ENCODE measurements around the gene PHIP. TPM values are rescaled to one million over a fixed set of nuclear protein-coding genes. Genes with fewer than 3 reads are reported as not detected.

Gene PHIP
- total and polyA plus RNA-seq, 12 donors, result 3.1 to 17.9 (median 16.1) TPM

DNA sequence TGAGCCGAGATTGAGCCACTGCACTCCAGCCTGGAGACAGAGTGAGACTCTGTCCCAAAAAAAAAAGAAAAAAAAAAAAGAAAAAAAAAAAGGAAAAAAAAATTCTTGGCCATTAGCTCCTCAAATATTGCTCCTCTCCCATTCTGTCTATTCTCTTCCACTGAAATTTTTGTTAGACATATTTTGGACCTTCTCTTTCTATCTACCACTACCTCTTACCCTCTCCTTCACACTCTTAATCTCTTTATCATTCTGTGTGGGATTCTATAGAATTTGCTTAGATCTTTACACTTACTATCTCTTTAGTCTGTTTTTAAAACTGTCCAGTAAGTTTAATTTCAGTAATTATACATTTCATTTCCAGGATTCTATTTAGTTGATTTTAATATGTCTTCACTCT lies 125.7 kb downstream of the PHIP start:
- Histone ChIP-seq H3K27ac (no peak overlapping the region), H3K4me3 (no peak overlapping the region), H3K27me3 (no peaks in the 10 kb centered on the region), H3K4me1 (no peaks in the 10 kb centered on the region), H3K36me3 (peaks cover 0 to 100% (median 83%) of the 10 kb centered on the region in 9 donors), H3K9me3 (peaks cover 0 to 22% (median 10%) of the 10 kb centered on the region in 11 donors)
- ATAC-seq (no peak), DNase-seq (no peak)
- intact Hi-C loops (cut with DNase I), result loop anchor here in 1 of 10 donors (10.0 kb wide), 1 partner anchor 92 kb away; no protein-coding TSS in a partner anchor
- TF ChIP-seq, protein P1, sequence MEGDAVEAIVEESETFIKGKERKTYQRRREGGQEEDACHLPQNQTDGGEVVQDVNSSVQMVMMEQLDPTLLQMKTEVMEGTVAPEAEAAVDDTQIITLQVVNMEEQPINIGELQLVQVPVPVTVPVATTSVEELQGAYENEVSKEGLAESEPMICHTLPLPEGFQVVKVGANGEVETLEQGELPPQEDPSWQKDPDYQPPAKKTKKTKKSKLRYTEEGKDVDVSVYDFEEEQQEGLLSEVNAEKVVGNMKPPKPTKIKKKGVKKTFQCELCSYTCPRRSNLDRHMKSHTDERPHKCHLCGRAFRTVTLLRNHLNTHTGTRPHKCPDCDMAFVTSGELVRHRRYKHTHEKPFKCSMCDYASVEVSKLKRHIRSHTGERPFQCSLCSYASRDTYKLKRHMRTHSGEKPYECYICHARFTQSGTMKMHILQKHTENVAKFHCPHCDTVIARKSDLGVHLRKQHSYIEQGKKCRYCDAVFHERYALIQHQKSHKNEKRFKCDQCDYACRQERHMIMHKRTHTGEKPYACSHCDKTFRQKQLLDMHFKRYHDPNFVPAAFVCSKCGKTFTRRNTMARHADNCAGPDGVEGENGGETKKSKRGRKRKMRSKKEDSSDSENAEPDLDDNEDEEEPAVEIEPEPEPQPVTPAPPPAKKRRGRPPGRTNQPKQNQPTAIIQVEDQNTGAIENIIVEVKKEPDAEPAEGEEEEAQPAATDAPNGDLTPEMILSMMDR (IDR thresholded peaks at IDR 0.05), result no peak
- 95 to 100% methylated on average over 1 of the region's 1 CpG for WGBS, 2 donors

DNA sequence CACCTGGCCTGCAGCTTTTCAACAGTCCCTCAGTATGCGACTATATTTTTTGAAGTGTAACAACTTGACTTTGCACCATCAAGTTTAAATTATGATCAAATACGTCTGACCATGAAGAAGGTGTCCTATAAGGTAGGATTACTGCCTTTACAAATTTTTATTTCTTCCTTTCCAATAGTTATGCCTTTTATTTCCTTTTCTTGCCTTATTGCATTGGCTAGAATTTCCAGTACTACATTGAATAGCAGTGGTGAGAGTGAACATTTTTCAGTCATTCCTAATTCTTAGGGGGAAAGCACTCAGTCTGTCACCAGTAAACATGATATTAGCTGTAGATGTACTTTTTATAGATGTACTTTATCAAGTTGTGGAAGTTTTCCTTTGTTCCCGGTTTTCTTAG lies 129.3 kb downstream of the PHIP start:
- no peak overlapping the region for H3K27ac ChIP-seq
- H3K4me3 ChIP-seq, result no peak overlapping the region
- 96 to 98% methylated on average over 3 of the region's 3 CpGs for WGBS, 2 donors
- intact Hi-C loops (cut with DNase I), result no loop called here
- peaks cover 0 to 22% (median 10%) of the 10 kb centered on the region in 11 donors for H3K9me3 ChIP-seq
- TF ChIP-seq, protein P1 (IDR thresholded peaks at IDR 0.05), result no peak
- no peaks in the 10 kb centered on the region for H3K4me1 ChIP-seq
- H3K36me3 ChIP-seq, result peaks cover 0 to 100% (median 89%) of the 10 kb centered on the region in 9 donors
- ATAC-seq (no peak), DNase-seq (no peak)
- no peaks in the 10 kb centered on the region for H3K27me3 ChIP-seq

- ATAC-seq (no peak), DNase-seq (no peak)
- Histone ChIP-seq H3K36me3 (peaks cover 0 to 100% (median 87%) of the 10 kb centered on the region in 9 donors), H3K27ac (no peak overlapping the region), H3K27me3 (no peaks in the 10 kb centered on the region), H3K4me3 (no peak overlapping the region), H3K4me1 (no peaks in the 10 kb centered on the region), H3K9me3 (peaks cover 0 to 22% (median 10%) of the 10 kb centered on the region in 11 donors)
- TF ChIP-seq, protein P1 (IDR thresholded peaks at IDR 0.05), result no peak
- WGBS, 2 donors, result 92 to 94% methylated on average over 2 of the region's 2 CpGs
- intact Hi-C loops (cut with DNase I), result no loop called here
Measured at GRCh38 chr6:78947962-78948361, 130.1 kb downstream of the PHIP start.

GRCh38 chr6:78947529-78947928 lies 130.5 kb downstream of the PHIP start:
- WGBS, 2 donors, result 80 to 84% methylated on average over 2 of the region's 2 CpGs
- DNase-seq (no peak), ATAC-seq (no peak)
- Histone ChIP-seq H3K27me3 (no peaks in the 10 kb centered on the region), H3K9me3 (peaks cover 0 to 22% (median 10%) of the 10 kb centered on the region in 11 donors), H3K27ac (no peak overlapping the region), H3K36me3 (peaks cover 0 to 100% (median 82%) of the 10 kb centered on the region in 9 donors), H3K4me3 (no peak overlapping the region), H3K4me1 (no peaks in the 10 kb centered on the region)
- TF ChIP-seq, protein P1 (IDR thresholded peaks at IDR 0.05), result no peak
- intact Hi-C loops (cut with DNase I), result no loop called here
